DMS153 (cell line): ENCODE results near the gene ACKR3.

Experiments used
- DNase-seq: peaks from one replicate; lab custom pipeline; 2025; lab: John Stamatoyannopoulos, UW

The ACKR3 gene

GRCh38 chr2:236550290-236550689, 19.3 kb upstream of the ACKR3 start:
- no peak for DNase-seq

DNA sequence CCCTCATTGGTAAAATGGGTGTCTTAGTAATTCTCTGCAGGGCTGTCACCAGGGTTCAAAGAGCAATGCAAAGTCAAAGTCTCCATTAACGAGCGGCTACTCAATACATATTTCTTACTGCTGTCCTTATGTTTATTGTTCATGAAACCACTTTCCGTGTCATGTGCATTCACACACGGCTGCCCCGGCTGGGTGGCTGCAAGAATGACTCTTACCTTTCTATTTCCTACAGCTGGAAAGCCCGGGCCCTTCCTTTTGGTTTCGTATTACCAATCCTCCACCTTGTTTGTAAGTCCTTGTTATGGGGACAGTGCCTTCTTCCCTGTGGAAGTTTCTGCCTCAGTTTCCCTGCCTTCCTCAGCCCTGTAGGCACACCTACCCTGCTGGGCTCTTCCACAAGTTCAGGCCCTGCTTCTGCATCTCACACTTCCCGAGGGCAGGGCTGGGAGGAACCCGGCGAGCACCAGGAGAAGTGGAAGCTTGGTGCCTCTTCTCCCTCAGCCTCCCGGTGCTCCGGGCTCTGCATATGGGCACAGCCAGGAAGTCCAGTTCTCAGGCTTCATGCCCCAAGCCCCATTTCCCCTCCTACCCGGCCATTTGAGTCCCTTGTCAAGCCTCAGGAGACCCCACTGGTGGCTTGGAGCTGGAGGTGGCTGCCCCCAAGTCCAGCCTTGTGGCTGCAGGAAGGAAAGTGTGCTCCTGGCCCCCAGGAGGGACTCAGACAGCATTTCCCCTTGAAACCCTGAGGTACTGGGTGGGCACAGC, 18.7 kb upstream of the ACKR3 start:
- peak; percentile 9 for DNase-seq

DNA sequence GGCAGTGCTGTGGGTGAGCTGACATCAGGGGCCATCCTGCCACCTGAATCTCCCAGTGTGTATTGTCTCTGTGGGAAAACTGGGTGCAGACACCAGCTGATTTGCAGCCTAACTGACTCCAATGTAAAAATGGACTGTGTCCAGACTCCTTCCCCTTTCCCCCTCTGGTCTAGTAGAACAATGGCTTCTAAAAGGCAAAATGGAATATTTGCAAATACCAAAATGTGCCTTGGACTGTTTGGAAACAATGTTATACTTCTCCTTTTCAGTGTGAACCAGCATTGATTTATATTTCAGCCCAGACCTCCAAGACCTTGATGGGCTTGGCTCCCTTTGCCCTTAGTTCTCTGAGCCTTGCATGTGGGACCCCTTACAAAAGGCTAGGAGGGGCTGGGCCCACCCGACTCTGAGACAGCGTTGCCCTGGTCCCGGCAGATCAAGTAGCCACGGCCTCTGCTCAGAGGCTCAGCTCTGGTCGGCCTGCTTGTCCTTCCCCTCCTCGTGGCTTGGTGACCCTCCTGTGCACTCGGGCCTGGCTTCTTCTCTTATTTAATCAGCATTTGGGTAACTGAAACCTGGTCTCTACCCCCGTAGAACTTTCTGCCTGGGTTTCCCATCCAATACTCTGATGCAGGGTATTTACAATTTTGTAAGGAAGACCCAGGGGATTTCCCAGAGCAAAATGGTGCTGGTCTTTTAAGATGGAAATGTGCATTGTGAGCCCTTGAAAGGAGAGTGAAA, 18.0 kb upstream of the ACKR3 start:
- no peak for DNase-seq

DNA sequence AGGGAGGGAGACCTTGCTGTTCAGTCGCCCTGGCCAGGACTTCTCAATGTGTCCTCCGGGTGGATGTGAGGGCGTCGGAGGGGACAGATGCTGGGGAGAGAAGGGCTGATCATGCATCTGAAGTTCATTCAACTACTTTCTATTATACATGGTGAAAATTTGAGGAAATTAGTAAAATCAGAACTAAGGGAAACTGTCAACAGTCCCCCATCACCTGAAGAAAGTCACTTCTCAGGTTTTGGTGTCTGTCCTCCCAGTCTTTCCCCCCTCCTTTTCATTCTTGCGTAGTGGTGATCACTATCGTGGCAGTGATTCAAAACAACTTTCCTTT, 17.4 kb upstream of the ACKR3 start:
- no peak for DNase-seq

DNA sequence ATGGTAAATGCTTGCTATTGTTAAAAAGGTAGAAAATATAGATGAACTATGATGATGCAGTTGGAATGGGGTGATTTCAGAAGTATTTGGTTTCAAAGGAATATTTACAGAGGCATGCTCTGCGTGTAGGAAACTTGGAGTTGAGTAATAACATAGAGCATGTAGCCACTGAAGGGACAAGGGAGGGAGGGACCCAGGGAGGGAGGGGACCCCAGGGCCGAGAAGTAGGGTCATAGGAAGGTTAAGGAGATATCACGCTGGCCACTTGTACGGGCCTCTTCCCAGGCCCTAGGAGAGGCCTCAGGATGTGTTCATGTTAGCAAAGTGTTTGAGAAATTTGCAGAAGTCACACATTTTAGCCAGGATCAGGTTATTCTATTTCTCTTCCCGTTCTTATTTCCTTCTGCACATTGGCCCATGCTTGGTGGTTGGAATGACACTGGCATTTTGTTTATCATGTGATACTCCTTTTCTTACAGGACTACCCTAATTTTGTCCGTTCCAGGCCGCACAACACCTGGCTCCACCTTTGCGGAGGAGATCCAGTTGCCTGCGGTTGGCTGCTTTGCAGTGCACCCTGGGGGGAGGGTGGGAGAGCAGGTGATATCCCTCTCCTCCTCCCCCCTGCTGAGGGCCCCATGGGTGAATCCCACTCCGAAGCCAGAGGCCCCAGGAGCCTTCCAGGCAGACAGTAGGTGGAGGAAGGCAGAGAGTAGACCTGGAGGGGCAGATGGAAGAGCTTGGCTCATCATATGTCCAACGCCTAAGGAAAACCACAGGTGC, 16.9 kb upstream of the ACKR3 start:
- no peak for DNase-seq

DNA sequence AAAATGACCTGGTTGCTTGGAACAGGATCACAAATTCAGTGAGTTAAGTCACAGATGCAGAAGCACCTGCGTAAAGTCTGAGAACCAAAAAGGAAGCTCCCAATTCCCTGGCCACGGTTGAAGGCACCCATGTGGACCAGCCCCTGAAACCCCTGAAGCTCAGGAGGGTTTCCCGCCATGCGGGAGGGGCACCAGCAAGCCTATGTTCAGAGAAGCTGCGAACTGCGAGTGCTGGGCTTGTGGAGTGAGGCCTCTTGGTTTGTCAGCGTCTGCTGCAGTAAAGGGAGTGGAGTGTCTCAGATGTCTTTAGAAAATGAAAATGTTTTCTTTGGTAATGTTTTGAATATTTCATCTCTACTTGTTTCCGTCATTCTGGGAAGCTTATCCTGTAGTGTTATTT, 16.1 kb upstream of the ACKR3 start:
- no peak for DNase-seq

DNA sequence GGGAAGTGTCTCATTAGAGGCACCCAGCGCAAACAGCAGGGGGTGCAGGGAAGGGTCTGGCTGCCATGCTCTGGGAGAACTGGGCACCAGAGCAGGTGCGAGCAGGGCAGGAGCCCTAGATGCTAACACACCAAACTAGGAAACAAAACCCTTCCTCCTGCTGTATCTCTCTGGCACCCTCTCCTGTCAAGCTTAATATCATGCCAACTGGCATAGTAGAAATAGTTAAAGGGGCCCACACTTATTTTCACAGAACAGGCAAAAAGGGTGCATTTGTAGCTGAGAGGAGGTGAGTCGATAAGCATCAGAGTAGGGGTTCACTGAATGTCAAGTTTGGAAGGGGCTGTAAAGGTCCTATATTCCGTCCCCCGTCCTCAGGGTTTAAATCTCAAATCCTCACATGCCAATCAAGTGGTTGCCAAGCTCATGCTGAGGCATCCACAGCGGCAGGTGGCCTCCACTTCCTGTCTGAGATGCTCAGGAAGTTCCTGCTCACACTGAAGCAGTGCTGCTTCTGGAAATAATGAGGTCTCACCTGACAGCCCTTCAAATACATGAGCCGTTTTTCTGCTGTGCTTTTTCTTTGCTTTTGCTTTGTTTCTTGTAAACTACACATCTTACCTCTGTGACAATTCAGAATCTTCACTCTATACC, 14.9 kb upstream of the ACKR3 start:
- DNase-seq = no peak

- DNase-seq = no peak
Measured at GRCh38 chr2:236555481-236555880, 14.1 kb upstream of the ACKR3 start.

GRCh38 chr2:236557306-236558030, 12.2 kb upstream of the ACKR3 start:
- DNase-seq = no peak

DNA sequence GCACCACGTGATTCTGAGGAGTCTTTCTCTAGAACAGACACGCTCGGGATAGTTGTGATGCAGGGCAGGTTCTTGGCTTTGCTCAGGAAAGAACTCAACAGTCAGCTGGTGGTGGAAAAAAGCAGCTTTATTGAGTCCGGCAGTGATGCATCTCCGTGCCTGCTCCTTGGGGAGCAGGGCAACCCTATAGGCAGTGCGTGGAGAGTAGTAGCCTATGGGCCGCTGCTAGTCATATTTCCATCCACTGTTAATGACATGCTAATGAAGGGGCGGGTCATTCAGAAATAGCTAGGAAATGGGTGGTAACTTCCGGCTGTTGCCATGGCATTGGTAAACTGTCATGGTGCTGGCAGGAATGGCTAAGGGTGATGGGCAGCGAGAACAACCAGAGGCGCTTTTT, 11.6 kb upstream of the ACKR3 start:
- DNase-seq = no peak

GRCh38 chr2:236558993-236559978, 10.3 kb upstream of the ACKR3 start:
- DNase-seq = no peak

GRCh38 chr2:236561874-236562273, 7.8 kb upstream of the ACKR3 start:
- DNase-seq = no peak

- DNase-seq = no peak
Measured at GRCh38 chr2:236562434-236562833, 7.2 kb upstream of the ACKR3 start.

- DNase-seq = no peak
Measured at GRCh38 chr2:236563953-236564352, 5.7 kb upstream of the ACKR3 start.

GRCh38 chr2:236565212-236565611, 4.4 kb upstream of the ACKR3 start:
- no peak for DNase-seq

DNA sequence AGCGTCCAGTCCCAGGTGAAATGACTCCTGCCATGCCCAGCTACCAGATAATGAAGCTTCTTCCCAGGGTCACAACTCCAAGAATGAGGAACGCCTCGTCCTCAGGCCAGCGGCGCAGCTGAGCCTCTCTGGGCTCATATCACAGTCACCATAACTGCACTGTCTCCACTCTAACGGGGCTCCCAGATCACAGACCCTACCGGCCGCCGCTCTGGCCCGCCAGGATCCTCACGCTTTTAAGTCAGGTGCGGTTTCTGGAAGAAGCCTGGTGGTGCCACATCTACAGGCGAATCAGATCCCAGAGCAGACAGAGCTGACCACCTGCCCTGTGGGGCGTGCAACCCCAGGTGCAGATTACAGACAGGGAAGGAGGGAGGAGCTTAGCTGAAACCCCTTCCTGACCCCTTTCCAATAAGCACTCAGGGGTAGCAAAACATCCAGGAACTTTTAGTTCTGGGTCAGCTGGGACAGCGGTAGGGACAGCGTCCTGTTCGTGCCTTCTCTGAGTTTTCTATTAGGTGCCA, 3.7 kb upstream of the ACKR3 start:
- DNase-seq = no peak

DNA sequence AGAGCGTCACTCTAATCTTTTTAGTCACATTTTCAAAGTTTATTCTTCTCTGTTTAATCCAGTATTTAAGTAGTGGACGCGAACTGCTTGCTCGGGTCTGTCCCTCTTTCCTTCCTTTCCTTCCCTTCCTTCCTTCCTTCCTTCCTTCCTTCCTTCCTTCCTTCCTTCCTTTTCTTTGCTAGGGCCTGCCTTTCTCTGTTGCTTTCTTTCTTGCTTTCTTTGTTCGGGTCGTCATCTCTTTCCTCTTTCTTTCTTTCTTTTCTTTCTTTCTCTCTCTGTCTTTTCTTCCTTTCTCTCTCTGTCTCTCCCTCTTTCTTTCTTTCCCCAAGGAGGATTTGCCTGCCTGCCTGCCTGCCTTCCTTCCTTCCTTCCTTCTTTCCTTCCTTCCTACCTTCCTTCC, 3.0 kb upstream of the ACKR3 start:
- no peak for DNase-seq

DNA sequence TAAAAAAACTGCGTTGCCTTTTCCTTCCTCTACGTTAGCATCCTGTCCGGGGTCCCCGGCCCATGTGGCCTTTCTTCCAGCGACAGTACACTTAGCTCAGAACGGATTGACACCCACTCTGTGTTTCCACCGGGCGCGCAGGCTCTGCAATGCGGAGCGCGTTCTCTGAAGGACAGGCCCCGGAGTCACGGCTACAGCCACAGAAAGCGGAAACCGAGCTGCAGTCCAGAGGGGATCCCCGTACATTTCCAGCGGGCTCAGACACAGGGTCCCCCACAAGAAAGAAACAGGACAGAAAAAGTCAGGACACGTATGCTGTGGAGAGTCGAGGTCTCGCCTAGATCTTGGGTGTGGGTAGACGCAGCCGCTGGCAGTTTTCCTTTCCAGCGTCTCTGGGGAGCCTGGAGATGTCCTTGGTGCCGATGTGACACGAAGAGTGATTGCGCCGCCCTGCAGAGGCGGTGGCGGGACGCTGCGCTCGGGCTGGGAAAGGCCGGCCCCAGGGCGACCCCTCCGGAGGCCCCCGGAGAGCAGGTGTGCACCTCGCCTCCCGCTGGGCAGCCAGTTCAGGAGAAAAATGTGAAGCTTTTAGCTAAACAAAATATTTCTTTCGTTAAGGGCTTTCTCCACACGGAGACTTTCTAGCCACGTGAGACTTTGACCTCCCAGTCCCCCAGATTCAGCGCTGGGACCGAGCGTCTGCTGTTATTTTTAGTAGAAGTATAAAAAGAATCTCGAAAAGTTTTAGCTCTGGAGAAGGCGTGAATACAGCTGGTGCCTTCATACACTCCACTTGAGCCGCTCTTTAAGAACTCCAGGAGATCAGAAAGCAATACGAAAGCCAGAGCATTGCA, 1.3 kb upstream of the ACKR3 start:
- no peak for DNase-seq

- no peak for DNase-seq
Measured at GRCh38 chr2:236568922-236569572, 578 bp upstream of the ACKR3 start.
